HG03520 (cell line): ENCODE measurements around the gene OR10C1.

Experiments
- ATAC-seq: cut with Tn5 transposase; IDR thresholded peaks from one replicate; pipeline ENCODE4 v1.9.1; 2021; ENCODE audit warnings: mild to moderate bottlenecking, moderate library complexity; ENCODE audit not compliant: unreplicated experiment

The OR10C1 gene

GRCh38 chr6:29477923-29478450, 38.9 kb downstream of the OR10C1 start:
- ATAC-seq, result no peak

GRCh38 chr6:29478740-29479139, 39.6 kb downstream of the OR10C1 start:
- ATAC-seq, result no peak

- ATAC-seq, result no peak
Measured at GRCh38 chr6:29479560-29479959, 40.5 kb downstream of the OR10C1 start.

GRCh38 chr6:29483186-29483585, 44.1 kb downstream of the OR10C1 start:
- no peak for ATAC-seq

- ATAC-seq, result no peak
Measured at GRCh38 chr6:29483735-29484134, 44.6 kb downstream of the OR10C1 start.

GRCh38 chr6:29486577-29486976, 47.5 kb downstream of the OR10C1 start:
- no peak for ATAC-seq

- ATAC-seq, result no peak
Measured at GRCh38 chr6:29487131-29487530, 48.0 kb downstream of the OR10C1 start.

- ATAC-seq, result no peak
Measured at GRCh38 chr6:29487660-29488059, 48.6 kb downstream of the OR10C1 start, which contains the start of gene MAS1L. TSS of gene MAS1L (minus strand) at chr6:29487956. CDS start at chr6:29487902, 54 bp downstream.

GRCh38 chr6:29488874-29489273, 49.8 kb downstream of the OR10C1 start:
- ATAC-seq, result no peak

- ATAC-seq, result no peak
Measured at GRCh38 chr6:29489286-29489685, 50.2 kb downstream of the OR10C1 start.

GRCh38 chr6:29490055-29490454, 50.9 kb downstream of the OR10C1 start:
- ATAC-seq, result no peak

- ATAC-seq, result no peak
Measured at GRCh38 chr6:29490552-29490951, 51.4 kb downstream of the OR10C1 start.
